Measurements from ENCODE around the gene HBD. TPM values are rescaled to one million over a fixed set of nuclear protein-coding genes. Genes with fewer than 3 reads are reported as not detected.

The HBD gene
- total RNA-seq, 1 donor from 2014 or later: not detected

DNA sequence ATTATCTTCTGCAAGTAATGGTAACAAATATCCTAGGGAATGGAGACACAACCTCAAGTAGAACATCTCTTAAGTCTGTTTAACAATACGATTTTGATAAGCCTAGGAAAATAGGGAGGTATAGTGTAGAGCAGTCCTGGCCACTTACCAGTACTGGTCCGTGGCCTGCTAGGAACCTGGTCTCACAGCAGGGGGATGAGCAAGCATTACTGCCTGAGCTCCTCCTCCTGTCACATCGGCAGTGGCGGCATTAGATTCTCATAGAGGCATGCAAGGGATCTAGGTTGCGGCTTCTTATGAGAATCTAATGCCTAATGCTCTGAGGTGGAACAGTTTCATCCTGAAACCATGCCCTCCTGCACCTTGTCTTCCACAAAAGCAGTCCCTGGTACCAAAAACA lies 38.2 kb downstream of the HBD start:
- no peak overlapping the region for H3K4me3 Mint-ChIP-seq
- no peak for DNase-seq (ENCODE audit: extremely low spot score, unreplicated experiment)
- TF ChIP-seq, protein P1, sequence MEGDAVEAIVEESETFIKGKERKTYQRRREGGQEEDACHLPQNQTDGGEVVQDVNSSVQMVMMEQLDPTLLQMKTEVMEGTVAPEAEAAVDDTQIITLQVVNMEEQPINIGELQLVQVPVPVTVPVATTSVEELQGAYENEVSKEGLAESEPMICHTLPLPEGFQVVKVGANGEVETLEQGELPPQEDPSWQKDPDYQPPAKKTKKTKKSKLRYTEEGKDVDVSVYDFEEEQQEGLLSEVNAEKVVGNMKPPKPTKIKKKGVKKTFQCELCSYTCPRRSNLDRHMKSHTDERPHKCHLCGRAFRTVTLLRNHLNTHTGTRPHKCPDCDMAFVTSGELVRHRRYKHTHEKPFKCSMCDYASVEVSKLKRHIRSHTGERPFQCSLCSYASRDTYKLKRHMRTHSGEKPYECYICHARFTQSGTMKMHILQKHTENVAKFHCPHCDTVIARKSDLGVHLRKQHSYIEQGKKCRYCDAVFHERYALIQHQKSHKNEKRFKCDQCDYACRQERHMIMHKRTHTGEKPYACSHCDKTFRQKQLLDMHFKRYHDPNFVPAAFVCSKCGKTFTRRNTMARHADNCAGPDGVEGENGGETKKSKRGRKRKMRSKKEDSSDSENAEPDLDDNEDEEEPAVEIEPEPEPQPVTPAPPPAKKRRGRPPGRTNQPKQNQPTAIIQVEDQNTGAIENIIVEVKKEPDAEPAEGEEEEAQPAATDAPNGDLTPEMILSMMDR (conservative IDR thresholded peaks at IDR 0.05): no peak
- H3K9me3 Mint-ChIP-seq: no peaks in the 10 kb centered on the region
- peaks cover 4% of the 10 kb centered on the region for H3K27me3 Mint-ChIP-seq
- no peak overlapping the region for H3K27ac Mint-ChIP-seq
- no peaks in the 10 kb centered on the region for H3K4me1 Mint-ChIP-seq (ENCODE audit: unreplicated experiment)
- H3K36me3 Mint-ChIP-seq: no peaks in the 10 kb centered on the region

DNA sequence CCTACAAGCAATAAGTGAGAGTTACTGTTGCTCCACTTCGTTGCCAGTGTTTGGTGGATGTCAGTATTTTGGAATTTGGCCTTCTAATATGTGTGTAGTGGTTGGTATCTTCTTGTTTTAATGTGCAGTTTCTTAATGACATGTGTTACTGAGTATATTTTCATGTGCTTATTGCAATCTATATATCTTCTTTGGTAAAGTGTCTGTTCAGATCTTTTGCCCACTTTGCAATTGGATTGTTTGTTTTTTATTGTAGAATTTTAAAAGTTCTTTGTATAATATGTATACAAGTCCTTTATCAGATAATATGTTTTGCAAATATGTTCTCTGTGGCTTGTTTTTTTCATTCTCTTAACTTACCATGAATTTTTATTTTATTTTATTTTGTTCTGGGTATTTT lies 41.5 kb downstream of the HBD start:
- Mint-ChIP-seq H3K9me3 (no peaks in the 10 kb centered on the region), H3K36me3 (no peaks in the 10 kb centered on the region)

DNA sequence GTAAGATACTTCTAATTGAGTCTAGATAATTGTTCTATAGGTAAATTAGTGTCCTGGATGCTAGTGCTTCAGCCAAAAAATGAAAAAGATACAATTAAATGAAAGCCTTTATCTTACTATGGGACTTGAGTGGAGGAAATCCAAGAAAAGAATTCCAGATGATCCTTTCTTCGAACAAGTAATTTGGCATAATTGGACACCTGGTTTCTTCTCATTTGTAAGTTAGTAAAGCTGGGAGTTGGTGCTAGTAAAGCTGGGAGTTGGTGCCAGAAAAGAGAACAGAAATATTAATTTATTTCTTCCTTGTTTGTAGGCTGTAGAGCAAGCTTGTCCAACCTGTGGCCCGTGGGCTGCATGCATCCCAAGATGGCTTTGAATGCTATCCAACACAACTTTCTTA lies 46.1 kb downstream of the HBD start:
- Mint-ChIP-seq H3K36me3 (no peaks in the 10 kb centered on the region), H3K4me1 (ENCODE audit: unreplicated experiment) (no peaks in the 10 kb centered on the region), H3K27ac (no peak overlapping the region), H3K27me3 (no peaks in the 10 kb centered on the region), H3K9me3 (no peaks in the 10 kb centered on the region), H3K4me3 (no peak overlapping the region)
- TF ChIP-seq, protein P1 (conservative IDR thresholded peaks at IDR 0.05): no peak
- DNase-seq (ENCODE audit: extremely low spot score, unreplicated experiment): no peak

More for the DNA sequence above, 41.5 kb downstream of the HBD start:
- H3K27ac Mint-ChIP-seq: no peak overlapping the region
- H3K27me3 Mint-ChIP-seq: no peaks in the 10 kb centered on the region
- TF ChIP-seq, protein P1 (conservative IDR thresholded peaks at IDR 0.05): no peak
- no peak for DNase-seq (ENCODE audit: extremely low spot score, unreplicated experiment)
- H3K4me1 Mint-ChIP-seq (ENCODE audit: unreplicated experiment): no peaks in the 10 kb centered on the region
- no peak overlapping the region for H3K4me3 Mint-ChIP-seq

Other genes starting within 250 kb of the HBD start
- not detected in 2 replicates for gene OR51L1, start 239.6 kb downstream of the HBD start, total RNA-seq (ENCODE audit: low replicate concordance)
- gene OR52J3, start 188.0 kb downstream of the HBD start, total RNA-seq (ENCODE audit: low replicate concordance): not detected in 2 replicates
- gene OR52E2, start 174.9 kb downstream of the HBD start, total RNA-seq (ENCODE audit: low replicate concordance): not detected in 2 replicates
- not detected in 2 replicates for gene OR52E1, start 164.9 kb downstream of the HBD start, total RNA-seq (ENCODE audit: low replicate concordance)
- not detected in 2 replicates for gene OR52A5, start 96.1 kb downstream of the HBD start, total RNA-seq (ENCODE audit: low replicate concordance)
- gene OR52A1, start 79.7 kb downstream of the HBD start, total RNA-seq (ENCODE audit: low replicate concordance): not detected in 2 replicates
- not detected in 2 replicates for gene OR51V1, start 33.8 kb downstream of the HBD start, total RNA-seq (ENCODE audit: low replicate concordance)
- gene HBB, start 7.4 kb downstream of the HBD start, total RNA-seq (ENCODE audit: low replicate concordance): not detected in 2 replicates
- not detected in 2 replicates for gene HBG1, start 15.4 kb upstream of the HBD start, total RNA-seq (ENCODE audit: low replicate concordance)
- not detected in 2 replicates for gene HBG2, start 20.3 kb upstream of the HBD start, total RNA-seq (ENCODE audit: low replicate concordance)
- 1.3 TPM in 1 of 2 replicates, not detected in the other for gene HBE1, start 35.5 kb upstream of the HBD start, total RNA-seq (ENCODE audit: low replicate concordance)
- not detected in 2 replicates for gene OR51B4, start 67.5 kb upstream of the HBD start, total RNA-seq (ENCODE audit: low replicate concordance)
- gene OR51B2, start 89.8 kb upstream of the HBD start, total RNA-seq (ENCODE audit: low replicate concordance): not detected in 2 replicates
- gene OR51B5, start 109.0 kb upstream of the HBD start, total RNA-seq (ENCODE audit: low replicate concordance): not detected in 2 replicates
- gene OR51B6, start 117.0 kb upstream of the HBD start, total RNA-seq (ENCODE audit: low replicate concordance): not detected in 2 replicates
- not detected in 2 replicates for gene OR51M1, start 149.3 kb upstream of the HBD start, total RNA-seq (ENCODE audit: low replicate concordance)
- not detected in 2 replicates for gene OR51Q1, start 187.6 kb upstream of the HBD start, total RNA-seq (ENCODE audit: low replicate concordance)
- gene OR51I1, start 207.0 kb upstream of the HBD start, total RNA-seq (ENCODE audit: low replicate concordance): not detected in 2 replicates
- not detected in 2 replicates for gene OR51I2, start 214.8 kb upstream of the HBD start, total RNA-seq (ENCODE audit: low replicate concordance)